GM13976 (cell line): ENCODE measurements around the gene PCDHGB4.

Experiments
- DNase-seq: peaks from one replicate; pipeline ENCODE4 v3.0.0; 2012; ENCODE audit warnings: low spot score
- CTCF ChIP-seq: IDR thresholded peaks from 2 replicates; pipeline ENCODE4 v1.5.1; 2012; ENCODE audit warnings: borderline replicate concordance, mild to moderate bottlenecking; ENCODE audit not compliant: insufficient read depth; ENCODE audit errors: extremely low read depth, missing control alignments, control extremely low read depth
- in situ Hi-C: fragments of 300-500 bp; cut with MboI; formaldehyde crosslinking; loops from one replicate; pipeline ENCODE4 v1.12.0; 2022; ENCODE audit warnings: low sequenced_read_pairs, mixed read lengths, inconsistent platforms; ENCODE audit not compliant: unreplicated experiment

PCDHGB4 gene

GRCh38 chr5:141382469-141383294 is 4.8 kb upstream of the PCDHGB4 start, which contains the start of gene PCDHGA7:
TSS of gene PCDHGA7 (plus strand) at chr5:141382742. CDS start at chr5:141382900, 158 bp downstream.
- no peak for TF ChIP-seq CTCF
- peak; percentile 48 for DNase-seq
- in situ Hi-C loops = no loop called here

- TF ChIP-seq CTCF = no peak
- in situ Hi-C loops = no loop called here
- no peak for DNase-seq
These were observed 4.2 kb upstream of the PCDHGB4 start for GRCh38 chr5:141383345-141383744.

GRCh38 chr5:141384471-141385267 is 2.8 kb upstream of the PCDHGB4 start:
- no peak for DNase-seq
- no peak for TF ChIP-seq CTCF
- in situ Hi-C loops = no loop called here

- TF ChIP-seq CTCF = no peak
- no peak for DNase-seq
- in situ Hi-C loops = no loop called here
These were observed 1.2 kb downstream of the PCDHGB4 start for GRCh38 chr5:141388661-141389060.

GRCh38 chr5:141389153-141390042 is 1.9 kb downstream of the PCDHGB4 start:
- TF ChIP-seq CTCF = no peak
- in situ Hi-C loops = no loop called here
- no peak for DNase-seq
